Omental fat pad (tissue), 4 donors: ENCODE measurements around the gene DACH1. TPM values are rescaled to one million over a fixed set of nuclear protein-coding genes. Genes with fewer than 3 reads are reported as not detected.

Experiments used
- ATAC-seq: fragments of 150-250 bp; one replicate; pipeline ENCODE4 v1.9.1; 2016; ENCODE audit warnings: mild to moderate bottlenecking, moderate library complexity; ENCODE audit not compliant: low FRiP score
- DNase-seq: peaks from one replicate; pipeline ENCODE4 v3.0.0-alpha.2; 2019; ENCODE audit warnings: low spot score
- total RNA-seq, 4 donors: library from RNA; depleted of rRNA; stranded (reverse); fragments of >200 nt; gene quantifications; one replicate each; pipeline ENCODE4 v1.1.0, GENCODE V29; 2016
- TF ChIP-seq, protein P1 (sequence below), 3 donors: fragments of 450-650 bp; IDR thresholded peaks; one replicate each; pipeline ENCODE4 v1.5.1; 2016 to 2017; ENCODE audit warnings: antibody characterized with exemption in 3 of 3, mild to moderate bottlenecking in 3 of 3, moderate library complexity in 2 of 3

The DACH1 gene
- total RNA-seq, 4 donors from 2014 or later: 1.1 to 10.4 (median 2.8) TPM

DNA sequence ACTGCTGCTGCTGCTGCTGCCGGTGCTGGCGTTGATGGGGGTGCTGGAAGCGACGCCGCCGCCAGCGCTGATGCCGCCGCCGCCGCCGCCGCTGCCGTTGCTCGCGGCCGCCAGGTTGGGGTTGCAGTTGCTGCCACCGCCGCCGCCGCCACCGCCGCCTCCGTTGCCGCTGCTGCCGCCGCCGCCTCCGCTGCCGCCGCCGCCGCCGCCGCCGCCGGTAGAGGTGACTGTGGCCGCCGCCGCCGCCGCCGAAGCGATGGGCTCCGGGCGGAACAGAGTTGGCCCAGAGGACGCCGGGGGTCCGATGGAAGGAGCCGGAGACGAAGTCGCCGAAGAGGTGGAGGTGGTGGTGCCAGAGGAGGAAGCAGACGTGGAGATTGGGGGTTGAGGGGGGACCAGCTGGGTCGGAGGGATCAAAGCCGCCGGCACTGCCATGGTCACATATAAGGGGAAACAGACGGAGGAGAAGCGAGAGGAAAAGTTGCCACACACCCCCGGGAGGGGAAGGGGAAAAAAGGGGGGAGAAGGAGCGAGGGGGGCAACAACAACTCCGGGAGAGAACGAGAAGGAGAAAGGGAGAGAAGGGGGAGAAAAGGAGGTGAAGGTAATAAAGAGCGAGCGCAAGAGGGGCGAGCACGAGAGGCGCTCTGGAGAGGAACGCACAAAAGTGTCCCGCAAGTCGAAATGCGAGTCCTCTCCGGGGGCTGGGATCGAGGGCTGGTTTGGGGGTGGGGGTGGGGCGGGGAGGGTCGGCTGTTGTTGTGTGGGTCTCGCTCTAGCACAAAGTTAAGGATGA, 471 bp downstream of the DACH1 start:
- TF ChIP-seq, protein P1, sequence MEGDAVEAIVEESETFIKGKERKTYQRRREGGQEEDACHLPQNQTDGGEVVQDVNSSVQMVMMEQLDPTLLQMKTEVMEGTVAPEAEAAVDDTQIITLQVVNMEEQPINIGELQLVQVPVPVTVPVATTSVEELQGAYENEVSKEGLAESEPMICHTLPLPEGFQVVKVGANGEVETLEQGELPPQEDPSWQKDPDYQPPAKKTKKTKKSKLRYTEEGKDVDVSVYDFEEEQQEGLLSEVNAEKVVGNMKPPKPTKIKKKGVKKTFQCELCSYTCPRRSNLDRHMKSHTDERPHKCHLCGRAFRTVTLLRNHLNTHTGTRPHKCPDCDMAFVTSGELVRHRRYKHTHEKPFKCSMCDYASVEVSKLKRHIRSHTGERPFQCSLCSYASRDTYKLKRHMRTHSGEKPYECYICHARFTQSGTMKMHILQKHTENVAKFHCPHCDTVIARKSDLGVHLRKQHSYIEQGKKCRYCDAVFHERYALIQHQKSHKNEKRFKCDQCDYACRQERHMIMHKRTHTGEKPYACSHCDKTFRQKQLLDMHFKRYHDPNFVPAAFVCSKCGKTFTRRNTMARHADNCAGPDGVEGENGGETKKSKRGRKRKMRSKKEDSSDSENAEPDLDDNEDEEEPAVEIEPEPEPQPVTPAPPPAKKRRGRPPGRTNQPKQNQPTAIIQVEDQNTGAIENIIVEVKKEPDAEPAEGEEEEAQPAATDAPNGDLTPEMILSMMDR (IDR thresholded peaks at IDR 0.05): no peak
- DNase-seq (no peak), ATAC-seq (no peak)

DNA sequence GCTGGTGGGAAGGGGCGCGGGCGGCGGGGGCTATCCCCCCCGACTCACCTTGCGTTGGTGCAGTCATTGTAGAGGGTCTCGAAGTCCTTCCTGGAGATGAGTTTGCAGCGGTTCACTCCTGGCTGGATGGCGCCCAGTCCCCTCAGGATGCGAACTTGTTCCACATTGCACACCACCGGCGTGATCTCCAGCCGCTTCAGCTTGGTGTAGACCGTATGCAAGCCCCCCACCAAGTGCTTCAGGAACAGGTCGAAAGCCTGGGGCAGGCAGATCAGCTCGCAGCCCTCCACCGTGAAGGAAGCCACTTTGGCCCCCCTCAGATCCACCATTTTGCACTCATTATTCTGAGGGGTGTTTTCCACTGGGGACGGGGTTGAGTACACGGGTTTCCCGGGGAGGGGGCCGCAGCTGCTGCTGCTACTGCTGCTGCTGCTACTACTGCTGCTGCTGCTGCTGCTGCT, 1.1 kb downstream of the DACH1 start:
- DNase-seq: no peak
- TF ChIP-seq, protein P1 (IDR thresholded peaks at IDR 0.05): no peak
- no peak for ATAC-seq

DNA sequence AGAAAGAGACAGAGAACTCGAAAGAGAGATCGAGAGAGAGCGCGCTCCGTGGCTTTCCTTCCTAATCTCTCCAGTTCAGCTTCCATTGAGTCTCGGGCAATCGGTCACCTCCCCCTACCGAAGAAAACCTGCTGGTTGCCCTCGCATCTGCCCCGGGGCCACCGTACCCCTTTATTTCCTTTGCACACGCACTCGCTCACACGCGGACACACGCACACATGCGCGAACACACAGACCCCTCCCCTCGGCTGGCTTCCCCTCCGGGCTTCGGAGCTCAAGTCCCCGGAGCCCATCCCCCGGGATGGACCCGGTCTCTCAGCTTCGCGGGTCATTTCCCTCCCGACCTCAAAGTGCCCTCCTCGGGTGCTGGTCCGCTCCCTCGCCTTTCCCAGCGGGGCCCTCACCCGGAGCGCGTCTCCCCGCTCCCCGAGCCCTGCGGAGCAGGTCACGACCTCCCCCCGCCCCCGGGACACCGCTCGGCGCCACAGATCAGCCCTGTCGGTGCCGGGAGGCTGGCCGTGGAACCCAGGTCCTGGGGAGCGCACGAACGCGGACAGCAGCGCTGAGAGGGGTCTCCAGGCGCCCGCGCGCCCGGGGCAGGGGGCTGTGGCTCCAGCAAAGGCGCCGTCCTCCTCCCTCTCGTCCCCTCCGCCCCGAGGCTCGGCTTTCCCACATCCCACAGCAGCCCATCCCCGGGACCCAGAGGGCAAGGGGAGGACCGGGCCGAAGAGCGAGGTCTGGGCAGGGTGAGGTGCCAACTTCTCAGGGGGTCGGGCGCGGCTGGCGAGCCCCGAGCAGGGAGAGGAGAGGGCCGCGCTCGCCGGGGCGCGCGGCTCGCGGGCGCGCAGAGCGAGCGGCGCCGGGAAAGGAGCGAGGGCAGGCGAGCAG, 1.8 kb downstream of the DACH1 start:
- TF ChIP-seq, protein P1 (IDR thresholded peaks at IDR 0.05): no peak
- no peak for DNase-seq
- no peak for ATAC-seq

DNA sequence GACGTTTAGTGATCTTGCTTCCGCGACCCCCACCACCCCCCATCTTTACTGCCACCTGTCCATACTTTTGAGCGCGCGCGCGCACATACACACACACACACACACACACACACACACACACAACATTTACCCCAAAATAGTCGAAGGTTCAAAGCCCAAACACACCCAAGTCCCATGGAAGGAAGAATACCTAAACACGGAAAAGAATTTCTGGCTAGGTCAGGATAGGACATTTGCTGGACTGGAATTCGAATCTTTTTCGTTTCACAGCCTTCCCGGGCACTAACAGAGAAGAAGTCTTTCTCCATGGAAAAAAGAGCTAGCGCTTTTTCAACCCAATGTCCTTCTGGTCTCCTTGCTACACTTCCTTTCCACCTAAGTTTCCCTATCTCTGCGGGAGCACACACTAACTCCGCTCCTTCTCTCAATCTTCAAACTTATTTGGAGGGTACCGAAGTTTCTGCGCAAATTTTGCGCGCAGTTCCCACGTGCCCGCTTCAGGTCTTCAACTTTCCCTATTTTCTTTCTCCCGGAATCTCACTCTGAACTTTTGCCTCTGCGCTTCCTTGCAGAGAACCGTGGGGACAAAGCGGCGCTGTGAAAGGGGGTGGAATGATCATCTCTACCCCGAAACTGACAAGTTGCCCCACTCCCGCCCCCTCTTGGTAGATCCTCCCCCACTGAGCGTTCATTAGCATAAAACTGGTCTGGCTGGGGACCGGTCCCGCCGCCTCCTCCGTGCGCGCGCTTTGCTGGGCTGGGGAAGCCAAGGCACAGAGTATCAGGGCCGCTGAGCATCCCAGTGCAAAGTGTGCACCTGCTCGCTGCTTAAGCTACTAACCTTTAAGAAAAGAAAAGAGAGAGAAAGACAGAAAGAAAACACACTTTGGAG, 2.7 kb downstream of the DACH1 start:
- ATAC-seq (no peak), DNase-seq (no peak)
- TF ChIP-seq, protein P1 (IDR thresholded peaks at IDR 0.05): no peak

DNA sequence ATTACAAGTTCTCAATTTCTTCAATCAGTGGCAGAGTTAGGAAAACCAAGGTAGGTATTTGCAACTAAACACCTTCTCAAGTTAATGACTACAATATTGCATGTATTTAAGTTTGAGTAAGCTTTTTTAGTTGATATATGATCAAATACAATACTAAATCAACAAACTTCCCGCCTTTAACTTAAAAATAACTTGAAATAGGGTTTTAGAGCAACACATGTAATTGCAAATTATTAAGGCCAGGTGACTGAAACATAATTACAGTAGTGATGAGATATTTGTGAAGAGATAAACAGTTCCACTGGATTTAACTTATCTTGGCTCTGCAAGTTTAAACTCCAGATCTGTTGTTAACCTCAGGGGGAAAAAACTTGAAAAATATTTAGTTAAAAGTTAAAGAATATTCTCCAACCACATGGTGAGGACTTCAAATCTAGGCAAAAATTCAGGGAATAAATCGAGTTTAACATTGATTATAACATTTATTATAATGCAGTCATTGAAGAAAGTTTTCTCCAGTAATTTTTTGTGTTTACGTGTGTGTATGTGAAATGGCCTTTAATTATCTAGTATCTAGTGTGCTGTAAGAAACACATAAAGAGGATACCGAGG, 3.6 kb downstream of the DACH1 start:
- TF ChIP-seq, protein P1 (IDR thresholded peaks at IDR 0.05): no peak
- no peak for DNase-seq
- ATAC-seq: no peak

DNA sequence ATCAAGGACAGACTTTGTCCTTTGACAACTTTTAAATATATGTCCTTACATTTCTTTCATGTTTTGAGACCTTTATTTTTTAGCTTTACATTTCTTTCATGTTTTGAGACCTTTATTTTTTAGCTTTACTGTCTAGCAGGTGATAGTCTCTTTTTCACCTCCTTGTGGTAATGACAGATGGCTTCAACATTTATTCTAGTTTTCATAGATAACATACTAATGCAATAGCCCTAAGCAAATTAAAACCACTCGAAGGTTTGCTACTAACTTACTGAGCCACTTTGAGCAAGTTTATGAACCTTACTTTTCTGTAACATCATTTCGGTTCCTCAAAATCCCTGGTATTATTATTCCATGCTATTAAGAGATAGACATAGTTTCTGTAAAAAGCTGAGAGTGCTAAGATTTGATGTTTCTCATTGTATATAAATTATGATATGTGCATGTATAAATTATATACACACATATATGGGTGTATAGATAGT, 4.5 kb downstream of the DACH1 start:
- DNase-seq: no peak

More for the DNA sequence above, 4.5 kb downstream of the DACH1 start:
- no peak for ATAC-seq
- TF ChIP-seq, protein P1 (IDR thresholded peaks at IDR 0.05): no peak
